ENCODE measurements around the gene IPO5. TPM values are rescaled to one million over a fixed set of nuclear protein-coding genes. Genes with fewer than 3 reads are reported as not detected.
A peak's percentile ranks its signal among the peaks of the same experiment; 100 is the strongest.

IPO5 gene
- 165 and 217 TPM in 2 replicates for total RNA-seq (2014; rRNA removed; shearing (Covaris generic); ENCODE audit: low replicate concordance)

DNA sequence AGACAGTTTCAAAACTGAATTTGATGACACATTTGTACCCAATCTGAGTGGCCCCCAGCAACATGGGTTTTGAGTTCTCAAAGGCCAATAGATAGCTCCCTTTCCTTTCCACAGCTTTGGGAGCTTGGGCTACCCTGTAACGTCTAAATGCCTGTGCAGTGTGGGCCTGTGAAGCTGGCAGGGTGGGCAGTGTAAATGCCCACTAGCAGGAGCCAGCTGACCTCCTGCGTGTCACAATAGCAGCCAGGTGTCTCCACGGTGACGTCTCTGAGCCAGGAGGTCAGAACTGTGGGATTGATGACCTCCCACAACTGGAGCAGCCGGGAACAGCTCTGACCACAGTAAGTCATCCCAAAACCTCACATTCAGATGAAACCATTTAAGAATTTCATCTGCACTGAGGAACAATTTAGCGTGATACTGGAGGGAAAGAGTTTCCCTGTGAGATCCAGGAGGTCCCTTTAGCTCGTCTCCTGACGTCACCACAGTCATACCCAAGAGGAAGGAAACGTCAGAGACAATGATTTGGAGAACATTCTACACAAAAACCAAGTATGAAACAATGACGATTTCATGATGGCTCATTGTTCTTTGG is at the start of gene IPO5:
TSS of gene IPO5 (plus strand) at position 300 of the 595 bp plus-strand sequence. CDS start 23,022 bp downstream, outside the sequence.
- DNase-seq = no peak
- no peak within 1 kb of the TSS for H3K4me3 ChIP-seq
- H3K27me3 ChIP-seq = no peaks in the 10 kb centered on the region
- H3K9me3 ChIP-seq = peaks cover 2% of the 10 kb centered on the region; the same call in 1 of the 2 replicates
- no peaks in the 10 kb centered on the region for H3K36me3 ChIP-seq

GRCh38 chr13:97904059-97904458 is 49.4 kb upstream of the IPO5 start:
- no peak for DNase-seq

GRCh38 chr13:97905517-97905916 is 48.0 kb upstream of the IPO5 start:
- Histone ChIP-seq H3K27me3 (no peaks in the 10 kb centered on the region), H3K9me3 (no peaks in the 10 kb centered on the region), H3K4me3 (no peak overlapping the region), H3K36me3 (no peaks in the 10 kb centered on the region)
- DNase-seq = no peak

More at GRCh38 chr13:97904059-97904458, 49.4 kb upstream of the IPO5 start:
- Histone ChIP-seq H3K9me3 (no peaks in the 10 kb centered on the region), H3K36me3 (no peaks in the 10 kb centered on the region), H3K27me3 (no peaks in the 10 kb centered on the region), H3K4me3 (no peak overlapping the region)

DNA sequence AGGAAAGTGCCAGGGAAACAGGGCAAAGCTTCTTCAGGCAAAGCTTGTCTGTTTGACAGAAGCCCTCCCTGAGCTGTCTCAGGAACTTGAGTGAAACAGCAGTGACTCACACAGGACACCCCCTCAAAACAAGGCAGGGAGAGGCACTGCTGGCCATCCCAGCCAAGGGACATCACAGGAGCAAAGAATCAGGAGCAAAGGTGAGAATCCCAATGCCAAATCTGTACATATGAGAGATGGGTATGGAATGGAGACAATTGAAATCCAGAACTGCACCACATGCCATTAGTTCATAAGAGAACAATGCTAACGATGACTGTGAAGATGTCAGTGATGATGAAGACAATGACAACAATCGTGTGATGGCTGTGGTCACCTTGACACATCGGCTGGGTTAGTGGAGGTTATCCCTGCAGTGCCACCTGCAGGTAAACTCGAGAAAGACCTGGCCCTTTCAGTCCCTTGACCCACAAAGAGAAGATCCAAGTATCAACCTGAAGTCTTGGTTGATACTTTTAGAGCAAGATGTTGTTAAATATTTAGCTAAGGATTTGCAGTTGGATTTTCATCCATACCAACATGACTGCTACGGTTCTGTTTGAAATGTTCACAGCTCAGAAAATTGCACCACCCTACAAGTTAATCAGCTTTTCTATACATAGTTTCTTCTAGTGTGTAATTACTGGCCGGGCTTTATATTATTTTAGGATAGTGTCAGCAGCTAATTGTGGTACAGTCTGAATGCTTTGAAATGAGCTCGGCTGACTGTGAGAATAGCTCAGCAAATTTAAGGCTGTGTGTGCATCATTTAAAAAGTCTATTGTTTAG is 42.0 kb upstream of the IPO5 start:
- H3K27me3 ChIP-seq = no peaks in the 10 kb centered on the region
- peak; percentile 12 for DNase-seq
- H3K36me3 ChIP-seq = no peaks in the 10 kb centered on the region
- no peaks in the 10 kb centered on the region; the same call in 1 of the 2 replicates for H3K9me3 ChIP-seq
- H3K4me3 ChIP-seq = no peak overlapping the region

DNA sequence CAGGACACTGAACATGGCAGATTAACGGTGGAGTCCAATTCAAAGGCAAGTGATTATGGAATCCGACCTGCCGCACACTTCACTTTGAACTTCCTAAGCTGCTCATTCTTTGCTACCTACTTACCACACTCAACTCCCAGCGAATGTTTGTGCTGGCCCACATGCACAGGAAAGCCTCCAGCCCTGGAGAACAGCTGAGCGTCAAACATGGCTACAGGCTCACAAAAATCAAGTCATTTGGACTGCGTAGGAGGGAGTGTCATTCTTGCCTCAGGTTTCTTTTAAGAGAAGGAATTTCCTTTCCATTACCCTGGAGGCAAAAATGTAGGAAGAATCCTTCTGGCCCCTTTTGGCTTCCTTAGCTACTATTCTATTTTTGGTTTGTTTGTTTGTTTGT is 41.3 kb upstream of the IPO5 start:
- no peak for DNase-seq
- Histone ChIP-seq H3K9me3 (no peaks in the 10 kb centered on the region; the same call in 1 of the 2 replicates), H3K4me3 (no peak overlapping the region), H3K27me3 (no peaks in the 10 kb centered on the region), H3K36me3 (no peaks in the 10 kb centered on the region)

GRCh38 chr13:97913206-97913605 is 40.3 kb upstream of the IPO5 start:
- no peaks in the 10 kb centered on the region; the same call in 1 of the 2 replicates for H3K9me3 ChIP-seq
- no peak overlapping the region for H3K4me3 ChIP-seq
- DNase-seq = no peak
- no peaks in the 10 kb centered on the region for H3K27me3 ChIP-seq
- no peaks in the 10 kb centered on the region for H3K36me3 ChIP-seq

GRCh38 chr13:97914540-97914939 is 38.9 kb upstream of the IPO5 start:
- H3K4me3 ChIP-seq = no peak overlapping the region
- no peaks in the 10 kb centered on the region for H3K27me3 ChIP-seq
- no peaks in the 10 kb centered on the region for H3K36me3 ChIP-seq
- H3K9me3 ChIP-seq = no peaks in the 10 kb centered on the region; the same call in 1 of the 2 replicates
- peak; percentile 23 for DNase-seq

DNA sequence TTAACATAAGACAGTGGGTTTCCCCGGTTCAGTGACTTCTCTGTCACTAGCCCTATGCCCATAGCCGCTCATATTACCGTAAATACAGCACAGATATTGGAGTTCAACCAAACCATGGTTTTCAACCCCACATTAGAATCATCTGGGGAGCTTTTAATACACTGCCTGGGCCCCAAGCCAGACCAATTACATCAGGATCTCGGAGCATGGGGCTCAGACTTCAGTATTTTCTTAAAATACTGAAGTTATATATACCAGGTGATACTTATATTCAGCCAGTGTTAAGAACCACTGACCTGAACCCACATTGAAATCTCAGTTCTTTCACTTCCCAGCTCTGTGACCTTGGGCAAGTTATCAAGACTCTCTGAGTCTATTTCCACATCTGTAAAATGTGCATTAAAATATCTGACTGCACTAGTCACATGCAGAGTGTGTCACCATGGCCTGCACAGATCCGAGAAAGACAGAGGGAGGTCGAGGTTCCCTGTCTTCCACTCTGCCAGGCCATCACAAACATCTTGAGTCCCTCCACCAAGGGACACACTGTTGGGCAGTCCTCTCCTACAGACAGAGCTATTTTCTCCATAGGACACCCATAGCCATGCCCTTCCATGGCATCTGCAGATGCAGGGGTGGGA is 32.2 kb upstream of the IPO5 start:
- Histone ChIP-seq H3K36me3 (no peaks in the 10 kb centered on the region), H3K4me3 (no peak overlapping the region), H3K27me3 (no peaks in the 10 kb centered on the region), H3K9me3 (no peaks in the 10 kb centered on the region; the same call in 1 of the 2 replicates)
- DNase-seq = peak; percentile 9

GRCh38 chr13:97928301-97928700 is 25.2 kb upstream of the IPO5 start:
- H3K4me3 ChIP-seq = no peak overlapping the region
- no peaks in the 10 kb centered on the region for H3K27me3 ChIP-seq
- DNase-seq = no peak
- H3K9me3 ChIP-seq = no peaks in the 10 kb centered on the region
- no peaks in the 10 kb centered on the region for H3K36me3 ChIP-seq

DNA sequence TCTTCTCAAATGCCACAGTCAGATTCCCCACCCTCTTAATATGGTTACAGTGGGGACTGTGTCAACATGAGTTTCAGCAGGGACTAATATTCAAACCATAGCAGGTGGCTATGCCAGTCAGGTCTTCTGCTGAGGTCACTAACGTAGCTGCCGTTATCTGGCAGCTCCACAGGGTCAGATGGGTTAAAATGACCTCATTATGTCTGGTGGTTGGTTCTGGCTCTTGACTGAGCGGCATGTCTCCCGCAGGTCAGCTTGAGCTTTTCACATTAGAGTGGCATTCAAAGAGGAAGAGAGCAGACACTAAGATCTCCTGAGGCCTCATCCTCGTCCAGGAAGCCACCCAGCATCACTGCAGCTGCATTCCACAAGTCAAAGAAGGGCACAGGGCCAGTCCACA is 21.4 kb upstream of the IPO5 start:
- H3K27me3 ChIP-seq = no peaks in the 10 kb centered on the region
- no peak for DNase-seq
- H3K4me3 ChIP-seq = no peak overlapping the region
- no peaks in the 10 kb centered on the region for H3K36me3 ChIP-seq
- H3K9me3 ChIP-seq = no peaks in the 10 kb centered on the region

GRCh38 chr13:97932647-97933046 is 20.8 kb upstream of the IPO5 start:
- Histone ChIP-seq H3K27me3 (no peaks in the 10 kb centered on the region), H3K36me3 (no peaks in the 10 kb centered on the region), H3K9me3 (no peaks in the 10 kb centered on the region), H3K4me3 (no peak overlapping the region)
- no peak for DNase-seq

GRCh38 chr13:97933776-97934175 is 19.7 kb upstream of the IPO5 start:
- Histone ChIP-seq H3K36me3 (no peaks in the 10 kb centered on the region), H3K27me3 (no peaks in the 10 kb centered on the region), H3K4me3 (no peak overlapping the region), H3K9me3 (no peaks in the 10 kb centered on the region)
- DNase-seq = no peak

DNA sequence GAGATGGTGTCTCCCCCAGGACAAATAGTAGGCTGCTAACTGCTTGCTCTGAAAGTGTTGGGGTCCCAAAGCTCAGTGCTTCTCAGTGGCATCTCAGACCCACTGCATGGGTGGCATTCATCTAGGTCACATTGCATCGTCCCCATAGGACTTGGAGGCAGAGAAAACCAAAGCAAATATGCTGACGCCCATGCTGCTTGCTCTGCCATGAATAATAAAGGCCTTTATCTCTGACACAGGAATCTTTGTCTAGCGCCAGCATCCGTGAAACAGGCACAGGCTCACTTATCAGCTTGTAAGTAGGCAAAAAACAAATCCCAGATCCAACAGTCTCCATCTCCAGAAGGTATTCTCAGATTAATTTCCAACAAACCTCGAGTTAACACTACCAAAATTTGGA is 18.9 kb upstream of the IPO5 start:
- Histone ChIP-seq H3K27me3 (no peaks in the 10 kb centered on the region), H3K4me3 (no peak overlapping the region), H3K9me3 (no peaks in the 10 kb centered on the region), H3K36me3 (no peaks in the 10 kb centered on the region)
- DNase-seq = no peak

GRCh38 chr13:97935071-97935470 is 18.4 kb upstream of the IPO5 start:
- Histone ChIP-seq H3K4me3 (no peak overlapping the region), H3K9me3 (no peaks in the 10 kb centered on the region), H3K36me3 (no peaks in the 10 kb centered on the region), H3K27me3 (no peaks in the 10 kb centered on the region)
- DNase-seq = no peak

DNA sequence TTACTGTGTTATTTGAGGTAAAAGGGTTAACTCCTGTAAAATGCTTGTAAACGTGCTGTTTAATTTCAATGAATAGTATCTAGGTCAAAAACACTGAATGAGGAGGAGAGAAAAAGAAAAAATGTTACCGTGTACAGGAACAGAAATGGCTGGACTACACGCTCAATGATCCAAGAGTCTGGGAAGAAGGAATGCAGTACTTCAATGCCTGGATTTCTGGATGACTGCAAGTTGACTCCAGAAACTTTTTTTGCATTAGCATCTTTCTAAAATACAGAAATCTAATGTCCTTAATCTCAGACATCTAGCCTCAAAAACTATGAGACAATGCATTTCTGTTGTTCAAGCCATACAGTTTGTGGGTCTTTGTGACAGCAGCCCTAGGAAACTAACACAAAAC is 17.4 kb upstream of the IPO5 start:
- no peaks in the 10 kb centered on the region for H3K9me3 ChIP-seq
- H3K27me3 ChIP-seq = no peaks in the 10 kb centered on the region
- no peak overlapping the region for H3K4me3 ChIP-seq
- H3K36me3 ChIP-seq = no peaks in the 10 kb centered on the region
- no peak for DNase-seq

DNA sequence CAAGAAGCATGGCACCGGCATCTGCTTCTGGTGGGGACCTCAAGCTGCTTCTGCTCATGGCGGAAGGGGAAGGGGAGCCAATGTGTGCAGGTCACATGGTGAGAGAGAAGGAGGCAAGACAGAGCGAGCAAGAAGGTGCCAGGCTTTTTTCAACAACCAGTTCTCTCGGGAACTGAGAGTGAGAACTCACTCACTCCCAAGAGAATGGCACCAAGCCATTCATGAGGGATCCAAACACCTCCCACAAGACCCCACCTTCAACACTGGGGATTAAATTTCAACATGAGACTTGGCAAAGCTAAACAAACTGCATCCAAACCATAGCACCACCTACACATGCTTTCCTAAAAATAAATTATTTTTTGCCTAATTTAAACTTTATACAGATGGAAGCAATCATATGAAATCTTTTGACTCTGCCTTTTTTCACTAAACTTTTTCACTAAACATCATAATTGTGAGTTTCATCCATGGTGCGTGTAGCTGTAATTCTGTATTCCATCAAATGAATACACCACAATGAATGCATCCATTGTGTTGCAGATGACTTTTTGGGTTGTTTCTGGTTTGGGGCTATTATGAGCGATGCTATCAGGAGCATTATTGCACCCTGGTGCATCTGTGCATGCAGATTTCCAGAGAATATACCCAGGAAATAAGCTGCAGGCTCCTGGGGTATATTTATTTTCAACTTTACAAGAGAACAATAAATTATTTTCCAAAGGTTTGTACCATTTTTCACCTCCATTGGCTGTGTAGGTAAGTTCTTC is 14.6 kb upstream of the IPO5 start:
- Histone ChIP-seq H3K4me3 (no peak overlapping the region), H3K9me3 (no peaks in the 10 kb centered on the region), H3K36me3 (no peaks in the 10 kb centered on the region), H3K27me3 (no peaks in the 10 kb centered on the region)
- no peak for DNase-seq
